Measurements from ENCODE around the gene LRRC47.

LRRC47 gene

DNA sequence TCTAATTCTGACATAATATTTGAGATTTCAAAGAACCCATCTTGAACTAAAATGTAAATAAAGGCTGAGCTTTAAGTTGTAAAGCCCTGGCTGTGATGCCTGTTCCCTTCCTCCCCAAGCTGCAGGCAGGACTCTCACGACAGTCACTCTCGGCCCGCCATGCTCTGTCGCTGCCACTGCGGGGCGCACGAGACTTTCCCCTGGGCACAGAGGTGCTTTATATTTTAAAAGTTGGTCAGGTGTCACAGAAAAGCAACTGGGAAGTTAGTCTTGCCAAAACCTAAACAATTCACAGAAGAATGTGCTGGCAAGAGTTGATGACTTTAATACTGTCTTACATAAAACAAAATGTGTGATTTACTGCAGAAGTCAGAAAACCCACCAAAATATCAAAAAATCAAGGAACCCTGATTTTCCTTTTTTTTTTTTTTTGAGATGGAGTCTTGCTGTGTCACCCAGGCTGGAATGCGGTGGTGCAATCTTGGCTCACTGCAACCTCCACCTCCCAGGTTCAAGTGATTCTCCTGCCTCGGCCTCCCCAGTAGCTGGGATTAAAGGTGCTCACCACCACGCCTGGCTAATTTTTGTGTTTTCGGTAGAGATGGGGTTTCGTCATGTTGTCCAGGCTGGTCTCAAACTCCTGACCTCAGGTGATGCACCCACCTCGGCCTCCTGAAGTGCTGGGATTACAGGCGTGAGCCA is 10.7 kb downstream of the LRRC47 start:
- peak; percentile 49 for DNase-seq

DNA sequence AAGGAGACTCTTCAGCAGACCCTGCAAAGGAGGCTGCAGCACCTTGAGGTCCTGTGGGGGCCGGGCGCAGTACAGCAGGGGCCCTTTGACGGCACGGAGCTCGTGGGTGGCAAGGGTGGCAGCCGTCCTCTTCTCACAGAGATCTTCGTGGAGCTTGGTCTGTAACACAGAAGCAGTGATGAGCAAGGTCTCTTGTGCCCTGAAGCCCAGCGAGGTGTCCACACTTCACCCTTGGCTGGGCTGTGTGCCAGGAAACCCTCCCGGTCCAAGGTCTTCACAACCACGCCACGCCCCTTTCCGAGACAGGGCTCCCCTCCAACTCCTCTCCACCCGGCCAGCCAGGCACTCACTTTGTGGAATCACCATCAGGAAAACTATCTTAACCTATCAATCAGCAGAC is 11.3 kb downstream of the LRRC47 start:
- DNase-seq = no peak

DNA sequence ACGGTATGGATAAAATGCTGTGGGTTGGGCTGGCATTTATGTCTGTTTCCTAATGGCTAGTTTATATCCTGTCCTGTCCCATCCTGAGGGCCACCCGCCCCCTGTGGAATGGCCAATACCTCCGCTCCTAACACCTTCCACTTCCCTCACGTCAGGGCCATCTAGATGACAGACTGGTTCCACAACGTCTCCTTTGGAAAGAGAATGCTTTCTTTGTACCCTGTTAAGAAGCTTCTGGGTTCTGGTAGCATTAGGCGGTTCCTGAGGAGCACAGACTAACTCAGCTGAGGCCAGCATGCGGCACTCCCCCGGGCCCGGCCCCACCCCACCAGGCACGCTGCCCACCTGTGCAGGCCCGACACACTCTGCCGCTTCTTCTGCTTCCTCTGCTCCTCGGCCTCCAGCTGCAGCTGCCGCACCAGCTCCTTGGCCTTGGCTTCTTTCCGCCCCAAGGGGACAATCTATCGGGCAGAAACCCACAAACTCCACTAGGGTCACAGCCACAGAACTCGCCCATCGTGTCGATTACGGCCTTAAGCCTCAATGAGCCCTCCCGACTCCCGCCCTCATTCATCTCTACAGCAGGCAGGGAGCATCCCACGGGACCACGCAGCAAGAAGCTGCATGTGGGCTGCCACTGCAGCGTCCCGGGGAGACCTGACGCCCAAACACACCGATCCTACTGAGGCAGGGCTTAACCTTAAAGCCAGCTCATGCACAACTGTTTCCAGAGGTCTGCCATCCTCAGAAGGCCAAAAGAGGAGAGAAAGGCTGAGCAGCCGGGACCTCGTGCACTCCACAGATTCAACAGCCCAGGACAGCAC is 12.4 kb downstream of the LRRC47 start:
- DNase-seq = no peak

DNA sequence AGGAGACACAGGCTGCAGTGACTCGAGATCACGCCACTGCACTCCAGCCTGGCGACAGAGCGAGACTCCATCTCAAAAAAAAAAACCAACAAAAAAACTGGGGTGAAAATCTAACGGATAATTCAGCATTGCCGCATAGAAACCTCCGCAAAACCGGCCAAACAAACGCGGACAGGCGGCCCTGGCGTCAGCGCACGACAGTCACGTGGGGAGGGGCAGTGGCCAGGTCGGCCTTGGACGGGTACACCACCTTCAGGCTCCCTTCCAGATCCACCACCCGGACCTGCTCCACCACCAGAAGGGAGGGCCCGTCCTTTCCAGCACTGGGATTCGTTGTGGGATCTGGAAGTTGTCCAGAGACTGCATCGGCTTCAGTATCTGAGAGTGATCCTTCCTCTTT is 15.4 kb downstream of the LRRC47 start:
- DNase-seq = no peak

DNA sequence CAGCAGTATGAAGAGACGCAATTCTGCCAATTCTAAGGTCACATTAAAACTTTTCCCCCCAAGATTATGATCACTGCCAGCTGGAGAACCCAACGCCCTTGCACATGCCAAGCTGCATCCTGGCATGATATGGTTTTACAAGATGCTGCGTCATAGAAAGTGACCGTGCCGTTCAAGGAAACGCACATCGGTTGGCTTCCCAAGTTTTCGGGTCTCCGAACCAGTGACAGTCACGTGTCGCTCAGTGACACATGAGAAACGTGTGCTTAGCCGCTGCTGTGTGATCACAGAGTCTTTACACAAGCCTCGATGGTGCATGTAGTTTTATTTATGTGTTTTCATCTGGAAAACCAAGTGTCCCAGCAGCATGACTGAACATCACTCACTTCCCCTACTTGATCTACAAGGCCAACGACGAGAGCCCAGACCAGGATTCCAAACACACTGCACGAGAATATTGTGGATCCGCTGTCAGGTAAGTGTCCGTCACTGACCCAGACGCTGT is 16.3 kb downstream of the LRRC47 start:
- DNase-seq = peak; percentile 27

DNA sequence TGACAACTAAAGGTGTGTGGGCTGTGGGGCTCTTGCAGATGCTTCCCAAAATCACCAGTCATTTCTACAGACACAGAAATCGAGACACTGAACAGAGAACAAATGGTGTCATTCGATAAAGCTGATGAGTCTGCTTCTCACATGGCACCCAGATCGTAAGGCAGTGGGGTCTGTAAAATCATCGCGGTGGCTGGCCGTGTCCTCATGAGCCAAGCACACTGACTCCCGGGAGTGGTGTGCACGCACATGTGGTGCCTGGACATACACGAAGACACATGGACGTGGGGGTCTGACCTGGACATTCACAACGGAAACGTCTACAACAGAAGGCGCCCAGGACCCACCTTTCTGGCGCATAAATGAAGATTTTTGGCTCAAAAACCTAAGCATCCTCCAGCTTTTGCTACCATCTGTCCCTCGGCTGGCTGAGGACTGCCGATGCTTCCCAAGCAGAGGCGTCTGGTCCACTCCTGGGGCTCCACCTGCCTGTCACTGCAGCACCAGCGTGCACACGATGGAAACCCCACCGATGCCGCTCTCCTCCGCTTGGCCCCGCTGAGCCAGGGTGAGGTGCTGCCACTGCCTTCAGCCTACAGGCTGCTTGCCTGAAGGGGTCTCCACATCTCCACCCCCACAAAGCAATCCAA is 16.9 kb downstream of the LRRC47 start:
- peak; percentile 34 for DNase-seq

DNA sequence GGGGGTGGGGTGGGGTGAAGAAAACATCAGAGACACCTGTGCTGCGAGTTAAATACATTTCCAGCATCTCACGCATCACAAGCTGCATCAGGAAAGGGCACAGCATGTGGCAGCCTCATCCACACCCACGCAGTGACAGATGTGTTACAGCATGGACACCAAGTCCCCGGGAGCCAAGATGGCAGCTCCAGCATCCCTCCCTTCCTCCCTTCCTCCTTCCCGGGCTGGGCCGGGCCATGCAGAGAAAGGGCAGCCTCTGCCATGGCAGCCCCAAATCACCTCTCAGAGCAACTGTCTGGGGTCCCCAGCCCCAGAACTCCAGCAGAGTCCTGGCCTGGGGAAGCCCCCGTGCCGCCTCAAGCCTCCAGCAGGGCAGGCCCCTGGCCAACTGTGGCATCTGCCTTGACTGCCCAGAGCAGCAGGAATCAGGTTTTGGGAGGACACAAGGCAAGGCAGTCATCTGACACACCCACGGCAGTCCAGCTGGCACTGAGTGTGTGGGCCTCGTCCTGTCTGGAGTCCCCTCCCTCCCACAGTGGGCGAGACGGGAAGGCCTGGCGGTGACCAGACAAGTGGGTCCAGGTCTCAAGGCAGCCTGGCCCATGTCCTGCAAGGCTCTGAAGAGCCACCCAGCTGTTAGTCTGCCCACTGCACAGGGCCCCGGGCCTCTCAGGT is 17.6 kb downstream of the LRRC47 start:
- DNase-seq = peak; percentile 40

DNA sequence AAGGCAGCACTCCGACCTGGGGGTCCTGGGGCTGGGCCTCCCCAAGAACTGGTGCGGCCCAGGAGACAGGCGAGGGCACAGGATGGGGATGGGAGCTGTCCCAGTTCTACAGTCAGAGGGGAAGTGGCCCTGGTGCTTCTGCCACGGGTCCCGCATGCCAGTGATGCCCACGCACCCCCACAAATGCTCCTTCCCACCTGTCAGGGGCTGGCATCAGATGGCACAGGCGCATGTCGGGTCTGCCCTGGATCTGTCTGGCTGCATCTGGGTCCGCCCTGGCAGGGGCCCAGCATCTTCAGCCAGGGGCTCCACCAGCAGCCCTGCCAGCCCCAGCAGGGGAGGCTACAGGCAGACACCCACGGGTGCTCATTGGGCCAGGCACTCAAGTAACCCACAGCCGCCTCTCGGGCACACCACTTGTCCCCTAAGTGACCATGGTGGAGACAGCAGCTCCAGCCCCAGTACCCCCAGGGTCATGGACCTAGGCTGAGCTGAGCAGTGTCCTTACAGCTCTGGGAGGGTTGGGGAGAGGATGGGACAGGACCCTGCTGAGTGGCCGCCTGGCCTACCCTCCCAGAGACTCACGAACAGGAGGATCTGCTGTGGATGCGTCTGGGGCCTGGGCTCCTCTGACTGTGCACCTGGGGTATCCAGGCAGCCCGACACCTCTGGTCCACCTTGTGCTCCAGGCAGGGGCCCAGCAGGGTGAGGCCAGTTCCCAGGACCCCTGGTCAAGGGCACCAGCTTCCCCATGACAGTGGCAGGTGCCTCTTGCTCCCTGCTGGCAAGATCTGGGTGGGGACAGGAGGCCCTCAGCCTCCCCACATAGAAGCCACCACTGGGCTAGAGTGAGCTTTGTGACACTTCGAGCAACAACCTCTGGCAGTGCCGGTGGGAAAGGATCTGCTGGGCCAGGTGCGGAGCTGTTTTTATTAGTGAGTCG is 18.4 kb downstream of the LRRC47 start:
- DNase-seq = peak; percentile 24

DNA sequence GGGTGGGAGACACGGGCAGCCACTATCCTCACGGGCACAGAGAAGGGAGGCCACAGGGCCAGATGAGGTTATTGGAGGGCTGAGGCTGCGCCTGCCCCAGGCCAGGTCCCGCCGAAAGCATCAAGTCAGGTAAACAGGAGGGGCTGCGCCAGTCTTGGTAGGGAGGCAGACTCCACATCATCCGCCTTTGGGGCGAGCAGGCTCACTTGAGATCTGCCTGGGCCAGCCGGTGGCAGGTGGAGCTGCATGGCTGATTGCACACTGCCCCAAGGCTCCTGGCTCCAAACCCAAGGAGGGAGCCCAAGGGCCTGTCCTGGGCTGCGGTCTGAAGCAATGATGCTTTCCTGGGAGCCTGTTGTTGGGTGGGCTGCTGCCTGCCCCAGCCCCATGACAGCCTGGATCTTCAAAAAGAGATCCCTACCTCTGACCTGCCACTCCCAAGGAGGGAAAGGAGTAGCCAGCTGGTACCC is 19.2 kb downstream of the LRRC47 start:
- peak; percentile 34 for DNase-seq

DNA sequence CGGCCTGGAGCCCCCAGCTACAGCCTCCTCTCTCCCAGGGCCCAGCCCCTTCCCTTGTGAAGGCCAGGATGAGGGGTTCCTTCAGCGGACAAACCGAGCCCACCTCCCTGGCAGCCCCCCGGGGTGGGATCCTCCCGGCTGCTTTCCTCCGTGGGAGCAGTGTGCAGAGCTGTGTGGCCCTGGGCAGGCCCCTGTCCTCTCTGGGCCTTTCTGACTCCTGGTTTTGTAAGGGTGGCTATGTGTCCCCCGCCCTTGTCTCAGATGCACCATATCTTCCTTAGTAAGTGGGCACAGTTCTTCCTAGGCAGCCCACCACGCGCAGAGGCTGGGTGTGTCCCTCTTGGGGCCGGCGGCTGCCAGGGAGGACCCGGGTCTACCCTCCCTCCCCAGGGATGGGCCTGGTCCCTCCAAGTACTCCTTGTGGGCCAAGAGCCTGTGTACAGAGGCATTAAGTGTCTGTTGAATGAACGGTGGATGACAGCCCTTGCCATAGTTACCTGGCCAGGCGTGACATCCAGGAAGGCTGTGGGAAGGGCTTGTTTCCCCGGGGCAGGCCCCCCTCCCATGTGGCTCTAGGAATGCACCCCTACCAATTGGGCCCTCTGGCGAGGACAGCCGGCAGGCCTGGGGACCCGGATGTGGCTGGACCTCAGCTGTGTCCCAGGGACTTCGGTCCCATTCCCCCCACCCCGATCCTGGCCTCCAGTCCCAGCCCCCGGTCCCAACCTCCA is 19.9 kb downstream of the LRRC47 start:
- DNase-seq = peak; percentile 61

DNA sequence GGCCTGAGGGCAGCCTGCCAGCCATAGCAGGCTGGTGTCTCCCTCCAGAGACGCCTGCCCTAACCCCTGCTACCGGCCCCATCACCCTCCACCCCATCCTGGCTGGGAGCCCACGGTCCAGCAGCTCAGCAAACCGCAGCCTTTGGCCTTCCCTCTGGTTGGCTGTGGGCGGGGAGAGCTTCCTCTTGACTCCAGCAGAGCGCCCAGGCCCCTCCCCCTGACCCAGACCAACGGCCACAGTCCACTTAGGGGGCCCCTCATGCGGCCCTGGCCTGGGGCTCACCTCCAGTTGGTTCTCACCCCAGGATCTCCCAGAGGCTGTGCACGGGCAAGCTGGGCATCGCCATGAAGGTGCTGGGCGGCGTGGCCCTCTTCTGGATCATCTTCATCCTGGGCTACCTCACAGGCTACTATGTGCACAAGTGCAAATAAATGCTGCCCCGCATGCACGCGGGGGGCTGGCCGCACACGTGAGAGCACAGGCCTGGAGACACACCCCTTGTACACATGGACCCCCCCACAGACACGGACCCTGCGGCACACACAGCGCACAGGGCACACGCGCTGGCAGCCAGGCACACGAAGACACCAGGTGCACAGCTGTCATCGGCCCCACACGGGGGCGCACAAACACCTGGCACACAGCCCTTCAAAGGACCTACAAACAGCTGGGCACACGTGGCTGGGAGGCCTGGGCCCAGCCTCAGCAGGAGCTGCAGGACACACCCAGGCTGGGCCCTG is 20.6 kb downstream of the LRRC47 start:
- peak; percentile 93 for DNase-seq

DNA sequence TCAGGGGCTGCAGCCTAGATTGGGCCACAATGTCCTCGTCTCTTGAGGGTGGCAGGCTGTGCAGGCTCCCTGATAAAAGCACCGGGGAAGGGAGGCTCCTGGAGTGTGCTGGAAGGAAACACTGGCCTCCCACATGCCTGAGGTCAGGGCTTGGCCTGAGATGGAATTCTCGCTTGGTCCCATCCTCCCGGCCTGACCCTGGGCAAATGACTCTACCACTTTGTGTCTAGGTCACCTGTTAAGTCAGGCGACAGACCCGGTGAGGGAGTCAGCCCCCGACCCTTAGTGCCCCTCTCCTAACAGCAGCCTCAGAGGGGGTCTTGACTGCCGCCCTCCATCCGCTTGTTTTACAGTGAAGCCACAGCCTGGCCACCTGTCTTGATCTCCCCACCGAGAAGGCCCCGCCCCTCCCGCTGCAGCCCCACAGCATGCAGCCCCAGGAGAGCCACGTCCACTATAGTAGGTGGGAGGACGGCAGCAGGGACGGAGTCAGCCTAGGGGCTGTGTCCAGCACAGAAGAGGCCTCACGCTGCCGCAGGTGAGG is 21.3 kb downstream of the LRRC47 start:
- peak; percentile 97 for DNase-seq

DNA sequence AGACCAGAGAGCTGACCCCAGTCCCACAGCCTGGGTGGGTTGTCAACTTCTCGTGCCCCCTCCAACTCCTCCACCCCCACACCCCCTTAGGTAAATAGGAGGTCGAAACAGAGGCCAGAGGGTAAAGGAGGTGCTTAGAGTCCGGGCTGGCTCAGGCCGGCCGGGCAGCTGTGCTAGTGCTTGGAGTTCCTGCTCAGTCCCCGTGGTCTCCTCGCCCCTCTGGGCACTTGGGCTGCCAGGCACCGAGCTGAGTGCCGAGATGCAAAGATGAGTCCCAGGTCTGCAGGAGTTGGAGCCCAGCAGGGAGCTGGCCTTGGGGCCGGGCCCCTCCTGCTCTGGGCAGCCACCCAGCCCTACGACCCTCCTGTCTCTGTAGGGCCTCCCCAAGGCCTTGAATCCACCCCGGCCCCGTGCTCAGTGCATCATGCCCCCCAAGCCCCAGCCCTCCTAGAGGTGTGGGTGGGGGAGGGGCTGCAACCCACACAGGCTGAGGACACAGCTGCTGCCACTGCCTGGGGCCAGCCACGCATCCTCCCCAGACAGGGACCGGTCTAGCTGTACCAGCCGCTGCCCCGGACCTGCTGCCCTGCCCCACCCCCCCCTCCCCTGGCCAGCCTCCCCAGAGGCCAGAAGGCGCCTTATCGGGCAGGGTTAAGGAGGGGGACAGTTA is 21.9 kb downstream of the LRRC47 start:
- no peak for DNase-seq

DNA sequence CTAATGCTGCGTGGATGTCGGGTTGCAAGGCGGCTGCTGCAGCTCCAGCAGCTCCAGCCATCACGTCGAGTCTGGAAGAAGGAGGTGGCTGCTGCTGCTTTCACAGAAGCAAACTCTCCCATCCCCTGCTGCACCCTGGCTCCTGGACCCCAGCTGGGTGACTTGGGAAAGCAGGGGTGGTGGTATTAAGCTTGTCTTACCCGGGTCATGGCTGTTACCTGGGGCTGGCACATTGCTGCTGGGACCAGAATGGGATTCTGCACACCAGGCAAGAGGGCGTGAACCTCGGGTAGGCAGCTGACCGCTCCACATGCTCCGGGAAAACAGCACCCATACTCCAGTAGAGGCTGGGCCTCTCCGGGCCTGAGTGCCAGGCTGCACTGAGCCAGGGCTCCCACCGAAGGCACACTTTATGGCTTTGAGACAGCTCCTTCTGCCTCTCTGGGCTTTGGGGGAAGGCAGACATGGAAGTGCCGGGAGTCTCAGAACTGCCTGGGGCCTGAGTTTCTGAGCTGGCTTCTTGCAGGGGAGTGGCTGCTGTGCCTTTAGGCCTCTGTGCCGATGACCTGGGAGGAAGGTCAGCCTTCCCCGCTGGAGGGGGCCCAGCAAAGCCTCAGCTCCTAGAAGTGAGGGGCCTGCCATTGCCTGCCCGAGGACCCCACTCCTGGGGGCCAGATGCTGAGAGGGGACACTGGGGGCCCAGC is 22.6 kb downstream of the LRRC47 start:
- DNase-seq = peak; percentile 55

DNA sequence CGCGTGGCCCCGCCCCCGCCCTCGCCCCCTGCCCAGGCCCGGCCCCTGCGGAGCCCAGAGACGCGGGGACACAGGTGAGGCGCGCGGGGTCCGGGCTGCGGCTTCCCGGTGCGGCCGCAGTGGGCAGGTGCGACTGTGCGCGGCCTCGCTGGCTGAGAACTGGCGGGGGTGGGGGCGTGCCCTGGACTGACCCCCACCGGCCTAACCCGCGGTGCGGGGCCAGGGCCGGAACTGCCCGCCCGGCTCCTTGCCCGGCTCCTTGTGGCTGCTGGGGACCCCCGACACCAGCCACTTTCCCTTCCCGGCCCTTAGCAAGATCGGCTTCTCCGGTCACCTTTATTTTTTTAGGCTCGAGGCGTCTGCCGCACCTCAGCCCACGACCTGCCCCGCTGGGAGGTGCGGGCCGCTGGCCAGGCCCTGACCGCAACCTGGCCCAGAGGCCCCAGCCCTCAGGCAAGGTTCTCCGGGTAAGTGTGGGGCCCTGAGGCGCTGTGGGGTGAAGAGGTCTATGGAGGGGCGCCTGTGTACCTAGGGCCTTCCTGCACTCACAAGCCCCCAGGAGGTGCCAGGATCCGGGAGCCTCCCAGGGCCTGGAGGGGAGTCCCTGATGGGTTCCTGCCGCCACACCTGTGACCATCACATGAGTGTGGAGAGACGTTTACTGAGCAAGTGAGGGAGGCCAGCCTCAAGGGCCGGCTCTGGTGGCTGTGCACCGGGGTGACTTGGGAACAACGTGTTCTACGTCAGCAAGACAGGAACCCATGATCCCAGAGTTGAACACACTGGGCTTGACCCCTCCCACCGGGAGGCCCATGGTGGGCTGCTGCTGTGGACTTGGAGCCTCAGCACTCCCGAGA is 23.4 kb downstream of the LRRC47 start, which contains the start of gene SMIM1:
Gene SMIM1 (plus strand): TSS at position 35 of the 857 bp plus-strand sequence. CDS start 2,625 bp downstream, outside the sequence.
- DNase-seq = peak; percentile 70

DNA sequence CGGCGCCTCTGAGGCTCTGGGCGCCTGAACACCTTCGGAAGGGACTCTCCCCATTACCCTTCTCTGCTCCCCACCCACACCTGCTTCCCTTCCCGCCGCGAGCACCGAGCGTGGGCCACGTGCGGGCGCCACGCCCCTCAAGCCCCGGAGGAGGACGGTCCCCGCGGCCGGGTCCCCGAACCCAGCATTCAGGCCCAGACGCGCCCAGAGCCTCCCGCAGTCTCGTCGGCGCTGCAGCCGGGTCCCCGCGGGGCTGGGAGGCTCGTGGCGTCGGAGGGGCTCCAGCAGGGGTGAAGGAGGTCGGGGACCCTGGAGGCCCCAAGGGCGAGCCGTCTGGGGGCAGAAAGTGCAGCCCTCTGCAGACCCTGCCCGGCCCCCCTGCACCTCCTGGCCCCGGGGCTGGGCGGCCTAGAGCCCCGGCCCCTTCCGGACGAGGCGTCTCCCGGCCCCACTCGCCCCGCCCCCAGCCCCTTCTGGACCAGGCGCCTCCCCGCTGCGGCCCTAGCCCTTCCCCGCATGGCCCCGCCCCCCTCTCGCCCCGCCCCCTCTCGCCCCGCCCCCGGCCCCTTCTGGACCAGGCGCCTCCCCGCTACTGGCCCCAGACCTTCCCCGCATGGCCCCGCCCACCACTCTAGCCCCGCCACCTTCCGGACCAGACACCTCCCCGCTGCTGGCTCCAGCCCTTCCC is 24.1 kb downstream of the LRRC47 start:
- peak; percentile 87 for DNase-seq
